ENCODE results near the gene CAMSAP2. TPM values are rescaled to one million over a fixed set of nuclear protein-coding genes. Genes with fewer than 3 reads are reported as not detected.
A peak's percentile ranks its signal among the peaks of the same experiment; 100 is the strongest.

Gene CAMSAP2
- total and polyA plus RNA-seq, 2 of the 4 experiments (the other 2 are of a cell fraction) = 8.3 to 29.4 TPM

DNA sequence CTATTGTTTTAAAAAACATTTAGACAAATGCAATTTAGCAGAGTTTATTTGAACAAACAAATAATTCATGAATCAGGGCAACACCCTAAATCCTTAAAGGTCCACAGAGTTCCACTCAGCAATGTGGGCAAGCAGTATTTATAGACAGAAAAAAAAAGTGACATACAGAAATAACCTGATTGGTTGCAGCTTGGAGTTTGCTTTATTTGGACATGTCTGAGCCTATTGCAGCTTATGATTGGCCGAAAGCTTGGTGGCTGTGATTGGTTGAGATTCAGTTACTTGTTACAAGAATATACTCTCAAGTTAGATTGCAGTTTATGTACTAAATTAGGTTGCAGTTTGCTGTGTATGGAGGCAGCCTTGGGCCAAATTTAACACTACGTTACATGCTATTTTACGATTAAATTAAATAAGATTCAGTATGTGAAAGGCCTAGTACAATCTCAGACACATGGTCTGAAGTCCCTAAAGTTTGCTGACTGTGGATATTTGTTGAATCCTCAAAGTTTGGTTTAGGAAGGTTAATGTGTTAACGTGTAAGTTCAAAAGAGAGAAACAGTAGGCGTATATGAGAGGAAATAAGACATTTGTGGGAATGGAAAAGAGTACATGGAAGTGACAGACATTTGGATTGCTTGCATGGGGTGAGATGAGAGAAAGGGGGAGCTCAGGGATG, 6.9 kb upstream of the CAMSAP2 start:
- Histone ChIP-seq H3K4ac (ENCODE audit: low read depth, low read length) (no peak overlapping the region), H3K79me1 (ENCODE audit: low read depth in 1 of 2, low read length in 2 of 2) (no peaks in the 10 kb centered on the region), H4K8ac (ENCODE audit: low read depth in 2 of 2, low read length in 2 of 2) (no peak overlapping the region), H2AK5ac (ENCODE audit: low read depth, low read length) (no peak overlapping the region), H3K9ac (ENCODE audit: low read depth, low read length) (no peak overlapping the region), H3K27me3 (ENCODE audit: control insufficient read depth, insufficient read depth, low read length) (no peaks in the 10 kb centered on the region), H3K4me1 (ENCODE audit: control insufficient read depth, insufficient read depth, low read length) (no peaks in the 10 kb centered on the region), H2BK15ac (ENCODE audit: low read depth, low read length) (no peak overlapping the region), H2BK5ac (ENCODE audit: low read depth, low read length, poor library complexity, severe bottlenecking) (no peak overlapping the region), H3K4me2 (ENCODE audit: low read depth, low read length) (no peak overlapping the region), H2AK9ac (replicated peaks; ENCODE audit: low read depth, low read length, poor library complexity) (no peak overlapping the region), H3K14ac (replicated peaks; ENCODE audit: low read depth, low read length) (no peak overlapping the region), H3K36me3 (ENCODE audit: control insufficient read depth, insufficient read depth, low read length) (no peaks in the 10 kb centered on the region), H2BK20ac (ENCODE audit: low read depth, low read length) (no peak overlapping the region), H2AFZ (replicated peaks; ENCODE audit: low read length, poor library complexity) (no peak overlapping the region), H2BK120ac (ENCODE audit: low read depth, low read length) (no peak overlapping the region), H3K9me3 (ENCODE audit: control insufficient read depth, insufficient read depth, low read length) (no peaks in the 10 kb centered on the region), H4K20me1 (ENCODE audit: insufficient read depth, low read length) (no peaks in the 10 kb centered on the region), H3K4me3 (ENCODE audit: insufficient read depth, low read depth, low read length) (no peak overlapping the region), H3K9me1 (ENCODE audit: insufficient read depth, low read length) (no peaks in the 10 kb centered on the region), H4K5ac (ENCODE audit: low read depth, low read length) (no peak overlapping the region), H3K56ac (ENCODE audit: extremely low read depth, insufficient read depth, low read length) (no peak overlapping the region), H4K91ac (ENCODE audit: insufficient read depth, low read depth, low read length) (no peak overlapping the region), H3K18ac (ENCODE audit: low read depth, low read length) (no peak overlapping the region), H3K27ac (ENCODE audit: insufficient read depth, low read length) (no peak overlapping the region), H3K23ac (ENCODE audit: low read depth, low read length) (no peak overlapping the region)
- dilution Hi-C loops (cut with HindIII; ENCODE audit: low sequenced_read_pairs, unreplicated experiment) = no loop called here
- intact Hi-C loops (cut with micrococcal nuclease) = no loop called here
- ChIA-PET CTCF (no interaction called here), POLR2A (ENCODE audit: unreplicated experiment) (no interaction called here)
- ATAC-seq (ENCODE audit: low read depth) = no peak
- in situ Hi-C loops (cut with MboI; ENCODE audit: low sequenced_read_pairs) = no loop called here
- WGBS, 2 experiments (ENCODE audit: extremely low coverage in 2 of 2, insufficient read length in 1 of 2) = 92 to 100% methylated on average over 2 to 3 of the region's 5 CpGs
- DNase-seq = no peak
- BruUV-seq (replicated peaks) = no TSS peak
- no peak for TF ChIP-seq RCOR1 (IDR thresholded peaks at IDR 0.05; ENCODE audit: insufficient replicate concordance, low read length)
- TF ChIP-seq FOS (IDR thresholded peaks at IDR 0.05; ENCODE audit: low read depth, low read length) = no peak
- peak; percentile 69 for TF ChIP-seq MAFK (IDR thresholded peaks at IDR 0.05; ENCODE audit: low read depth, low read length)
- TF ChIP-seq NFE2L2 (IDR thresholded peaks at IDR 0.05; ENCODE audit: low read depth, low read length) = no peak
- TF ChIP-seq, protein P1, sequence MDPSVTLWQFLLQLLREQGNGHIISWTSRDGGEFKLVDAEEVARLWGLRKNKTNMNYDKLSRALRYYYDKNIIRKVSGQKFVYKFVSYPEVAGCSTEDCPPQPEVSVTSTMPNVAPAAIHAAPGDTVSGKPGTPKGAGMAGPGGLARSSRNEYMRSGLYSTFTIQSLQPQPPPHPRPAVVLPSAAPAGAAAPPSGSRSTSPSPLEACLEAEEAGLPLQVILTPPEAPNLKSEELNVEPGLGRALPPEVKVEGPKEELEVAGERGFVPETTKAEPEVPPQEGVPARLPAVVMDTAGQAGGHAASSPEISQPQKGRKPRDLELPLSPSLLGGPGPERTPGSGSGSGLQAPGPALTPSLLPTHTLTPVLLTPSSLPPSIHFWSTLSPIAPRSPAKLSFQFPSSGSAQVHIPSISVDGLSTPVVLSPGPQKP (IDR thresholded peaks at IDR 0.05; ENCODE audit: borderline replicate concordance, low read depth, low read length) = no peak
- no peak for TF ChIP-seq RFX5 (IDR thresholded peaks at IDR 0.05; ENCODE audit: low read depth, low read length)

All from IMR-90 (cell line).